ENCODE data around the gene AKAP6.

AKAP6 gene

GRCh38 chr14:32593290-32593942 is 264.3 kb downstream of the AKAP6 start:
- DNase-seq: no peak

- DNase-seq: no peak
Measured at GRCh38 chr14:32594766-32595165, 265.7 kb downstream of the AKAP6 start.

DNA sequence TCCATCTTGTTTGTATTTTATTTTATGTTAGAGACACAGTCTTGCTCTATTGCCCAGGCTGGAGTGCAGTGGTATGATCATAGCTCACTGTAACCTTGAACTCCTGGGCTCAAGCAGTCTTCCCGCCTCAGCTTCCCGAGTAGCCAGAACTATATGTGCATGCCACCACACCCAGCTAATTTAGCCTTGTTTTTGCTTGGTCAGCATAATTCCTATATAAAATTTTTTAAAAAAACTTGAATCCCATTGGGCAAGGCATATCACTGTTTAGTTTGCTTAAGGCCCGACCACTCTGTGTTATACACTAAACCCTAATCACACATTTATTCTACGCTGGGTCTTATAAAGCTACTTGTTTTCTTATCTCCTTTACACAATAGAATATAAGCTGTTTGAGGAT is 266.4 kb downstream of the AKAP6 start:
- no peak for DNase-seq

- DNase-seq: no peak
Measured at GRCh38 chr14:32596390-32596789, 267.3 kb downstream of the AKAP6 start.

DNA sequence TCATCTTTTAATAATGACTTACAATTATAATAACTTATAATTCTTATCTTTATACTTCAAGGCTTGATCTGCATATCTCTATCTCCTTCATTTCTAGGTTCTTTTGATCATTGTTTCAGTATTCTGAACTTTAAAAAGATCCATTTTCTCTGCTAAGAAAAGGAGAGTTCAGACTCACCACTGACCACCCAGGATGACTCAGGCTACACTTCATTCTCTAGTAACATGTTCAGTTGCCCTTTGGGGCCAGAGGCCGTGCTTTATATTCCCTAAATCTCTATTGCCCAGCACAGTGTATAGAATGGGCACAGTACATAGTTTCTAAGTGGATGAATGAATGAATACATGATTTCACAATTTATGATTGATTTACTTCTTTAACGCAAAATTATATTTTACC is 268.7 kb downstream of the AKAP6 start:
- DNase-seq: no peak

DNA sequence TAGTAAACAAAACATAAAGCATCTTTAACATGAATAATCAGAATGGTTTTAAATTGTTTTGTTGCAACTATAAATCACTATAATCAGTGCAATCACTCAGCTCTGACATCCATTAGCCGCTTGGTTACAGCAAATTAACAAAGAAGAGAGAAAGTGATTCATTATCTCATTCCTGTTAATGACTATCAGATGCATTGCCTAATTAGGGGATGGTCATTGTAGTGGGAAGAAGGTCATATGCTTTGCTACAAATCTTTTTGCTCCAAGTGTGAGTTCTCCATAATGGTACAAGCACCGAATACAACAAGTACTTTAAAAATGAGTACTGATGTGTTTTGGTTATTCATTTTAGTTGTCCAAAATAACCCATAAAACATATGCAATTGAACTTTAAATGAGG is 272.0 kb downstream of the AKAP6 start:
- DNase-seq: peak; percentile 16

DNA sequence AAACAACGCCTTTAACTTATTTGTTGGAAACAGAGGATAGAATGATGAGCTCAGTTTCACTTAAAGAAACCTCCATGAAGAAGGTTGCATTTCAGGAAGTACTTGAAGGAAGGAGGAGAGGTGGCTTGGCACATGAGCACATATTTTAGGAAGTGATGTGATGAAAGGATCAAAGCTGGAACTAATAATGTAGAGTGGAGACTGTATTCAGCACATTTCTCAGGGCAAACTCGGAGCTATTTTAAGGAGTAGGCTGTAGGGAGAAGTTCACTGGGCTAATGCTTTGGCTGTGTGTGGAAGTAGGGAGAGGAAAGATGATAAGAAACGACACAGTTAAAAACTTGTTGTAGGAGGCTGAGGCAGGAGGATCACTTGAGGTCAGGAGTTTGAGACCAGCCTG is 272.8 kb downstream of the AKAP6 start:
- DNase-seq: no peak

DNA sequence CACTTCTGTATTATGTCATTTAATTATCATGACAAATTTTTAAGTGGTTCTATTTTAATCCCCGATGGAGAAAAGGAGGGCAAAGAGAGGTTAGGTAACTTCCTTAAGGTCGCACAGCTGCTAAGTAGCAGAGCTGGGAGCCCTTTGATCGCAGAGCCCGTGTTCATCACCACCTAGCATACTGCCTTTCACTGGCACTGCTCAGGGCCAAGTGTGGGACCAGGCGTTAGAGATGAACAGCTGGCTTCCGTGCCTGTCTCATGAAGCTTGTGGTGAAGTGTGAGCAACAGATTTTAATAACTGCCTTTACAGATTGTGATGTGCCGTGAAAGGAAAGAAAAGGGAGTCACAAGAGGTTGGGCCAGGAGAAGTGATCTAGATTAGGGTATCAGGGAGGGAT is 273.6 kb downstream of the AKAP6 start:
- no peak for DNase-seq

DNA sequence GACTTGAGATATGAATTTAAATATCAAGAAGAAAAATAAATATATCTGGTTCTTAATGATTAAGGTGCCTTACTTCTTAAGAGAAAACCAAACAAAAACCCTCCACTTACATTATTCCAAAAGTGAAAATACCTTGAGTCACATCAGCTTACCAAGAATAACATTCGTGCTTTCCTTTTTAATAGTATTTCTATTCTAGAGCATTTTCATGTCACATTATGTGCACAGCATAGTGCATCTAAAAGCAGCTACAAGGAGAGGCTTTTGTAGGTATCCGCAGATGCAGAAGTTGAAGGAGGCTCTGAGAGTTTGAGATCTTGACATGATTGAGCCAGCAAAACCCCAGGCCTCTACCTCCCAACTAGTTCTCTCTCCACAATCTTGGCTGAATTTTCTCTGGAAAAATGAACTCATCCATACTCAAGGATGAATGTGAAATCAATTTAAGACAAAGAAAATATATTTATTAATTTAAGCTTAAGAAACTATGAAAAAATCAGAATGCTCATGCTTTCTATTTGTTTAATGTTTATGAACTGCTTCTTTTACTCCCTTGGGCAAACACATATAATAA is 275.0 kb downstream of the AKAP6 start:
- DNase-seq: no peak

GRCh38 chr14:32606301-32606700 is 277.2 kb downstream of the AKAP6 start:
- no peak for DNase-seq

DNA sequence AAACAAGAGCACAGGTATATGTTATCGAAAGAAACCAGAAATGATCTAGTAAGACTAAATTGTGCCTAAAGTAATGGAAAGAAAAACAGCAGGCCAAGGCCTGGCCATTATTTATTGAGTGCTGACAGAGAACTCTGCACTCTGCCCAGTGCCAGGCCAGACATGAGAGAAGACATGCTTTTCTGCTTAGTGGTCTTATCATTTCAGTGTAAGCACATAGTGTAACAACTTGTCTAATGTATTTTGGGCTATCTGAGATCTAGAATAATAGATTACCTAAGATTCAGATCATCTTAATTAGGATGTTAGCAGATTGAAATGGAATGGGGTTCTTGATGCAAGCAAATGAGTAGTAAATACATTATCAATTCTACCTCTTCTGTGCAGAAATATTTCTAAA is 278.3 kb downstream of the AKAP6 start:
- DNase-seq: no peak

DNA sequence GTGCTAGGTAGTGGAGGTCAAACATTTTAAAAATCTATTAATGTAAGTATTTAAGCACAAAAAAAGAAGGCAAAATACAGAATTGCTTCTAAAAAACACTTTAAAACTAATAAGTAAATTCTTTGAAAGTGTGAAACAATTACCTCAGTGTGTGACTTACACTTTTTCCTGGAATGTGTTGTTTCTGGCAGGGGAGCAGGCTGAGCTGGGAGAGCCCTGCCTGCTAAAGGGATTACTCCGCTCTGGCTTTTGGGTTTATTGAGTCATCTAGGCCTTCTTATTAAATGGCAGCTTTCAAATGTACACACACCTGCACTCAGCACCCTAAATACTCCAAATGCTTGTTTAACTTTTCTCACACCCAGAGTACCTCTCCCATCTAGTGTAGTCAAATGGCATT is 279.8 kb downstream of the AKAP6 start:
- no peak for DNase-seq

GRCh38 chr14:32609388-32609787 is 280.3 kb downstream of the AKAP6 start:
- no peak for DNase-seq

- DNase-seq: no peak
Measured at GRCh38 chr14:32611752-32612151, 282.7 kb downstream of the AKAP6 start.

DNA sequence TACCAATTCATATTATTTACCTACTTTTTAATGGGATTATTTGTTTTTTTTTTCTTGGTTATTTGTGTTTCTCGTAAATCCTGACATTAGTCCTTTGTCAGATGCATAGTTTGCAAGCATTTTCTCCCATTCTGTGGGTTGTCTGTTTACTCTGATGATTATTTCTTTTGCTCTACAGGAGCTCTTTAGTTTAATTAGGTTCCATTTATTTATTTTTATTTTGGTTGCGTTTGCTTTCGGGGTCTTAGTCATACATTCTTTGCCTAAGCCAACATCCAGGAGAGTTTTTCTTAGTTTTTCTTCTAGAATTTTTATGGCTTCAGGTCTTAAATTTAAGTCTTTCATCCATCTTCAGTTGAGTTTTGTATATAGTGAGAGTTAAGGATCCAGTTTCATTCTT is 289.9 kb downstream of the AKAP6 start:
- no peak for DNase-seq

- no peak for DNase-seq
Measured at GRCh38 chr14:32620303-32620702, 291.2 kb downstream of the AKAP6 start.

DNA sequence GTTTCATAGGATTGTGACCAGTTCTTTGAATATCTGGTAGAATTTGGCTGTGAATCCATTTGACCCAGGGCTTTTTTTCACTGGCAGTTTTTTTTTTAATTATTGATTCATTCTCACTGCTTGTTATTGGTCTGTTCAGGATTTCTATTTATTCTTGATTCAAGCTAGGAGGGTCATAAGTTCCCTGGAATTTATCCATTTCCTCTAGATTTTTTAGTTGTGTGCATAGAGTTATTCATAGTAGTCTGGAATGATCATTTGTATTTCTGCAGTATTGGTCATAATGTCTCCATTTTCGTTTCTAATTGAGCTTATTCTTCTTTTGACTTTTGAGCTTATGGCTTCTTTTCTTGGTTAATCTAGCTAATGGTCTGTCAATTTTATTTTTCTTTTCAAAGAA is 291.6 kb downstream of the AKAP6 start:
- DNase-seq: no peak

DNA sequence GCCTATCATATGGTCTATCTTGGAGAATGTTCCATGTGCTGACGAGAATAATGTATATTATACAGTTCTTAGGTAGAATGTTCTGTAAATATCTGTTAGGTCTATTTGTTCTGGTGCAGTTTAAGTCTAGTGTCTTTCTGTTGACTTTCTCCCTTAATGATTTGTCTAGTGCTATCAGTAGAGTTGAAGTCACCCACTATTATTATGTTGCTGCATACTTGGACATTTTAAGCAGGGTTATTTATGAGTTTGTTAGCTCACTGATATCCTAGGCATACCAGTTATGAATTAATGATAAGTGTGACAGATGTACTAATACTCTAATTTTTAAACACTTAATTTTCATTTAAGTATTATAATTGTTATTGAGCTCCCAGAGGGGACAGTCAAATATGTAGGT is 292.5 kb downstream of the AKAP6 start:
- DNase-seq: no peak

- DNase-seq: no peak
Measured at GRCh38 chr14:32622742-32623141, 293.6 kb downstream of the AKAP6 start.

DNA sequence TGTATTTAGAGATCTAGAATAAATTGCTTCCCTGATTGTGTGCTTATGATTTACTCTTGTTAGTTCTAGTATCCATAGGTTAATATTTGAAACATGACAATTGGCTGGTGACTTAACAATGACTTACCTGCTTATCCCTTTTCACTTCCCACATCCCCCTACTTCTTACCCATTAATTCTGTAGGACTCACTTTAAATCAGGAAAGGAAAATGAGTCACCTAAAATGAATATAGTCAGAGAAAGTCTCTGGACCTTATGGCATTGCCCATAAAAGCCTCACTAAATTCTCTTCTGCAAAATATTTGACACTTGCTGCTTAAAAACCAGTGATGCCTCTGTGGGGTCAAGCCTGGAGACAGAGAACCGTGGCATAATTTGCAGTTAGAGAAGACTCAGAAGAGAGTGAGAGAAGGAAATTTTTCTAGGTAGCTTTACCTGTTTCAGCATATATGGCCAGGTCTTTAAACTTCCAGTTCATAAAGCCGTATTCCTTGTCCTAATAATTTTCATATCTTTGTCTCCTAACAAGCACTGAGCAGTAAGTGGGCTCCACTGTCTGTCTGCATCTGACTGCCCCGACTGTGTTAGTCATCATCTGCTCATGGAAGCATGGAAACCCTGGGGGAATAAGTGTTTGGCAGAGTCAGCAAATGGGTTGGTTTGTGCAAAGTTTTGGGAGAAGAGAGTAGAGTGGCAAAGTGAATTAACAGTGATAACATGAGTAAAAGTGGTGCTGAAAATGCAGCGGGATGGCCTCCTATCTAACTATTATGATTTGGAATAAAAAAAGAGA is 294.4 kb downstream of the AKAP6 start:
- DNase-seq: no peak

GRCh38 chr14:32625211-32625610 is 296.1 kb downstream of the AKAP6 start:
- DNase-seq: no peak

DNA sequence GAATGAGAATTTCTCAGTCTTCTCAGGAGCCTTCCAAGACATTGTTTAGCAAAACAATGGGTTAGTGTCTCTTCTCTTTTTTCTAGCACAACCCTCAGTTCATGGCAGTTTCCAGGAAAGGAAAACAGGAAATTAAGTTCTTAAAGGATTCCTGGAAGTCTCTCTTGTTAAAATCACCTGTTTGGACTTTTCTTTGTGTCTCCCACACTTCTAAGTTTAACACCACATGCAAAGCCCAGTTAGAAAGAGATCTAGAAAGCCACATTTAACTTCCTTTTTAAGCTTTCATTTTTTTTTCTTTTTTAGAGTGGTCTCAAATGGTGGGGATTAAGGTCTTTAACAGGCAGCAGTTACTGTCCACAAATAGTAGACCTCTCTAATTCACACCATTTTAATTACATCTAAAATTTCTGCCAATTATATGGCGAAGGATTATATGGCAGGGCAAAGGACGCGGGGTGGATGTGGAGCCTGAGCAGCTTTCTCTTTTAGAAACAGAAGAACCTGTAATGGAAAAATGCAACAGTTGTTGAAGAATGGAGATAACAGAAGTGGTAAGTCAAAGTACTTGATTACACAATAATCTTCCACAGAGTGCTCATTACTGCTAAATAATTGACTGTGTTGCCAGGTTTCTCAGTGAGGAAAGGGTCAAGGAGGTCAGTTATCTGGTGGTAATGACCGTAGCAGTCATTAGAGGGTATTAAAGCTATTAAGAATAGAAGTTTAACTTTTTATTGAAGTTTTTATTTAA is 298.6 kb downstream of the AKAP6 start:
- DNase-seq: no peak

DNA sequence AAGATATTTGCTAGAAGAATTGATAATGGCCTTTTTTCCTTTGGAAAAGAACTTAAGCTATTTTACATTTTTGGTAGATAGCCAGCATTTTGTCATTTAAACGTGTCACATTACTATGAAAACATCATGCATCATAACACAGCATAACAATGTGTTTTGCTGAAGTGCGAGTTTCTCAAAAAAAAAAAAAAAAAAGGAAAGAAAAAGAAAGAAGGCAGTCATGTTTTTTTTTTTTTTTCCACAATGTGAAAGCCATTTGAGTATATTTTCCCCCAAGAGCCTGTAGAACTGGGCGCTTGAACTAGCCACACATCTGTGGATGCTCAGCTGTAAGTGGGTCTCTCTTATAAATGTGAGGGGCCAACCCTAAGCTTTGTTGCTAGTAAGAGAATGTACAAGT is 300.1 kb downstream of the AKAP6 start:
- DNase-seq: no peak

GRCh38 chr14:32630701-32631100 is 301.6 kb downstream of the AKAP6 start:
- DNase-seq: no peak

Data from retina (tissue), 1 donor.